Activated CD4-positive, alpha-beta memory T cell treated with anti-CD3 and anti-CD28 coated beads for 36 hours (primary cell): ENCODE measurements around the gene PPM1M. TPM values are rescaled to one million over a fixed set of nuclear protein-coding genes. Genes with fewer than 3 reads are reported as not detected.

Source experiments
- CTCF ChIA-PET: fragments of 350-600 bp; sonication (Branson Sonifier 250); formaldehyde crosslinking; loops from one replicate; lab custom pipeline; 2021; ENCODE audit warnings: antibody characterized with exemption, inconsistent platforms; lab: Charles Lee
- POLR2A ChIA-PET: fragments of 350-600 bp; sonication (Branson Sonifier 250); formaldehyde crosslinking; loops from one replicate; lab custom pipeline; 2021; ENCODE audit warnings: antibody characterized with exemption; lab: Charles Lee
- DNase-seq: peaks from one replicate; pipeline ENCODE4 v3.0.0-alpha.2; 2020
- H3K27ac Mint-ChIP-seq: one replicate; pipeline ENCODE4 v1.8.0; 2021; ENCODE audit warnings: mixed read lengths
- H3K27me3 Mint-ChIP-seq: one replicate; pipeline ENCODE4 v1.8.0; 2021; ENCODE audit warnings: mixed read lengths
- H3K36me3 Mint-ChIP-seq: one replicate; pipeline ENCODE4 v1.8.0; 2021; ENCODE audit warnings: mixed read lengths
- H3K4me1 Mint-ChIP-seq: one replicate; pipeline ENCODE4 v1.8.0; 2021; ENCODE audit warnings: low read depth, mixed read lengths
- H3K4me3 Mint-ChIP-seq: one replicate; pipeline ENCODE4 v1.8.0; 2021; ENCODE audit warnings: mild to moderate bottlenecking, mixed read lengths
- H3K9me3 Mint-ChIP-seq: one replicate; pipeline ENCODE4 v1.8.0; 2021; ENCODE audit warnings: mixed read lengths
- intact Hi-C: fragments of 100-400 bp; cut with micrococcal nuclease; formaldehyde crosslinking; loops from one replicate; pipeline ENCODE4 v1.15.1; 2023
- total RNA-seq, 2 experiments: library from RNA; stranded (reverse); gene quantifications; one replicate each; pipeline ENCODE4 v1.2.3, GENCODE V29; 2021

PPM1M gene
- total RNA-seq, 2 experiments from 2014 or later: 111 TPM

- ChIA-PET CTCF (interaction anchor here (0.6 to 8.8 kb wide), 37 partner anchors 9 to 216 kb away, joined by 3 to 136 read pairs (median 5); partner anchors contain the start of genes GLYCTK, PPM1M and WDR82), POLR2A (interaction anchor here (1.2 to 2.6 kb wide), 6 partner anchors 8 to 52 kb away, joined by 3 to 16 read pairs (median 5); partner anchors contain the start of gene WDR82)
- H3K36me3 Mint-ChIP-seq: peaks cover 37% of the 10 kb centered on the region
Measured at GRCh38 chr3:52231502-52232278, 13.9 kb upstream of the PPM1M start.

GRCh38 chr3:52232279-52233107 lies 13.1 kb upstream of the PPM1M start:
- Mint-ChIP-seq H3K4me3 (no peak overlapping the region), H3K27me3 (no peaks in the 10 kb centered on the region), H3K27ac (peak overlapping the region; percentile 38), H3K36me3 (peaks cover 37% of the 10 kb centered on the region), H3K9me3 (no peaks in the 10 kb centered on the region), H3K4me1 (peaks cover 41% of the 10 kb centered on the region)
- POLR2A ChIA-PET: interaction anchor here (1.4 to 2.6 kb wide), 5 partner anchors 12 to 51 kb away, joined by 3 to 16 read pairs (median 6); partner anchors contain the start of gene WDR82
- intact Hi-C loops: no loop called here
- CTCF ChIA-PET: interaction anchor here (0.6 to 8.8 kb wide), 30 partner anchors 9 to 215 kb away, joined by 3 to 136 read pairs (median 6); partner anchors contain the start of genes GLYCTK, PPM1M and WDR82
- peak; percentile 64 for DNase-seq

More at GRCh38 chr3:52231502-52232278, 13.9 kb upstream of the PPM1M start:
- DNase-seq: peak; percentile 90
- Mint-ChIP-seq H3K4me1 (peaks cover 37% of the 10 kb centered on the region), H3K27me3 (no peaks in the 10 kb centered on the region), H3K9me3 (no peaks in the 10 kb centered on the region), H3K27ac (peak overlapping the region; percentile 73), H3K4me3 (no peak overlapping the region)
- intact Hi-C loops: loop anchor here (1.0 kb wide), 1 partner anchor 108 kb away; no protein-coding TSS in a partner anchor

GRCh38 chr3:52233108-52233591 lies 12.4 kb upstream of the PPM1M start:
- POLR2A ChIA-PET: interaction anchor here (1.8 to 2.6 kb wide), 2 partner anchors 20 to 46 kb away, joined by 6 to 16 read pairs; partner anchors contain the start of gene WDR82
- no peak for DNase-seq
- H3K4me3 Mint-ChIP-seq: no peak overlapping the region

DNA sequence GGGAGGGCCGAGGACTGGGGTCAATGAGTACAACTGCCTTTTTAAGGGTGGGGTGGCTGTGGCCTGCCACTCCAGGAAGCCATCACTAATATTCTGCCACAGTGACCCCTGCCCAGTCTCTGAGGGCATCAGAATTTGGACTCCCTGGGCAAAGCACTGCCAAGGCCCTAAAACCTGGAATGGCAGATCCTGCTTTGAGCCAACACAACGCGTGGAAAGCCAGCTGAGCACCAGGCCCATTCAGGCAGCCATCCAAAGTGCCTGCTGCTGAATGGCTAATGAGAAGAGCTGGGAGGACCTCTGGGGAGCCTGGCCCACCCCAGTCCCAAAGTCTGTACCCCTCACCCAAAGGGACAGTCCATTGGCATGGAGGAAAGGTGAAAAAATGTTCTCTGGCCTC lies 11.6 kb upstream of the PPM1M start:
- H3K36me3 Mint-ChIP-seq: peaks cover 42% of the 10 kb centered on the region
- H3K27ac Mint-ChIP-seq: peak overlapping the region; percentile 74
- intact Hi-C loops: no loop called here
- ChIA-PET POLR2A (interaction anchor here (1.1 kb wide), 1 partner anchor 14 kb away, joined by 3 read pairs; no protein-coding TSS in a partner anchor), CTCF (interaction anchor here (1.3 to 11.6 kb wide), 5 partner anchors 8 to 105 kb away, joined by 3 to 148 read pairs (median 61); partner anchors contain the start of genes TLR9 and WDR82)
- H3K9me3 Mint-ChIP-seq: no peaks in the 10 kb centered on the region
- no peaks in the 10 kb centered on the region for H3K27me3 Mint-ChIP-seq
- no peak overlapping the region for H3K4me3 Mint-ChIP-seq
- no peak for DNase-seq
- peaks cover 50% of the 10 kb centered on the region for H3K4me1 Mint-ChIP-seq

More at GRCh38 chr3:52233108-52233591, 12.4 kb upstream of the PPM1M start:
- H3K27me3 Mint-ChIP-seq: no peaks in the 10 kb centered on the region
- H3K27ac Mint-ChIP-seq: no peak overlapping the region
- intact Hi-C loops: no loop called here
- peaks cover 46% of the 10 kb centered on the region for H3K4me1 Mint-ChIP-seq
- CTCF ChIA-PET: interaction anchor here (1.1 to 8.8 kb wide), 18 partner anchors 7 to 214 kb away, joined by 3 to 136 read pairs (median 14); partner anchors contain the start of genes GLYCTK, PPM1M, TLR9 and WDR82
- no peaks in the 10 kb centered on the region for H3K9me3 Mint-ChIP-seq
- H3K36me3 Mint-ChIP-seq: peaks cover 37% of the 10 kb centered on the region

GRCh38 chr3:52234516-52235447 lies 10.8 kb upstream of the PPM1M start:
- ChIA-PET CTCF (interaction anchor here (0.5 to 11.6 kb wide), 6 partner anchors 9 to 104 kb away, joined by 3 to 148 read pairs (median 32); partner anchors contain the start of genes TLR9 and WDR82), POLR2A (interaction anchor here (1.1 kb wide), 3 partner anchors 11 to 43 kb away, joined by 3 to 5 read pairs (median 4); partner anchors contain the start of genes PPM1M and WDR82)
- intact Hi-C loops: no loop called here
- H3K9me3 Mint-ChIP-seq: no peaks in the 10 kb centered on the region
- H3K4me1 Mint-ChIP-seq: peaks cover 50% of the 10 kb centered on the region
- peaks cover 43% of the 10 kb centered on the region for H3K36me3 Mint-ChIP-seq
- H3K4me3 Mint-ChIP-seq: no peak overlapping the region
- no peak for DNase-seq
- H3K27me3 Mint-ChIP-seq: no peaks in the 10 kb centered on the region
- peak overlapping the region; percentile 74 for H3K27ac Mint-ChIP-seq

GRCh38 chr3:52236424-52236886 lies 9.1 kb upstream of the PPM1M start:
- Mint-ChIP-seq H3K4me1 (peaks cover 62% of the 10 kb centered on the region), H3K36me3 (peaks cover 42% of the 10 kb centered on the region), H3K27me3 (no peaks in the 10 kb centered on the region), H3K27ac (peak overlapping the region; percentile 62), H3K9me3 (no peaks in the 10 kb centered on the region), H3K4me3 (peak overlapping the region; percentile 26)
- intact Hi-C loops: no loop called here
- ChIA-PET CTCF (interaction anchor here (1.0 to 11.6 kb wide), 5 partner anchors 16 to 103 kb away, joined by 3 to 148 read pairs (median 61); partner anchors contain the start of gene WDR82), POLR2A (interaction anchor here (1.1 to 2.3 kb wide), 2 partner anchors 10 to 42 kb away, joined by 5 to 14 read pairs; partner anchors contain the start of genes PPM1M and WDR82)
- no peak for DNase-seq

GRCh38 chr3:52237006-52237656 lies 8.4 kb upstream of the PPM1M start:
- H3K4me3 Mint-ChIP-seq: peak overlapping the region; percentile 60
- peaks cover 38% of the 10 kb centered on the region for H3K36me3 Mint-ChIP-seq
- no peaks in the 10 kb centered on the region for H3K9me3 Mint-ChIP-seq
- CTCF ChIA-PET: interaction anchor here (0.8 to 11.6 kb wide), 6 partner anchors 11 to 102 kb away, joined by 3 to 148 read pairs (median 36); partner anchors contain the start of gene WDR82
- POLR2A ChIA-PET: interaction anchor here (1.0 to 8.7 kb wide), 4 partner anchors 9 to 51 kb away, joined by 3 to 87 read pairs (median 12); partner anchors contain the start of genes GLYCTK and WDR82
- DNase-seq: no peak
- intact Hi-C loops: no loop called here
- H3K4me1 Mint-ChIP-seq: peaks cover 61% of the 10 kb centered on the region
- H3K27me3 Mint-ChIP-seq: no peaks in the 10 kb centered on the region
- H3K27ac Mint-ChIP-seq: peak overlapping the region; percentile 69

DNA sequence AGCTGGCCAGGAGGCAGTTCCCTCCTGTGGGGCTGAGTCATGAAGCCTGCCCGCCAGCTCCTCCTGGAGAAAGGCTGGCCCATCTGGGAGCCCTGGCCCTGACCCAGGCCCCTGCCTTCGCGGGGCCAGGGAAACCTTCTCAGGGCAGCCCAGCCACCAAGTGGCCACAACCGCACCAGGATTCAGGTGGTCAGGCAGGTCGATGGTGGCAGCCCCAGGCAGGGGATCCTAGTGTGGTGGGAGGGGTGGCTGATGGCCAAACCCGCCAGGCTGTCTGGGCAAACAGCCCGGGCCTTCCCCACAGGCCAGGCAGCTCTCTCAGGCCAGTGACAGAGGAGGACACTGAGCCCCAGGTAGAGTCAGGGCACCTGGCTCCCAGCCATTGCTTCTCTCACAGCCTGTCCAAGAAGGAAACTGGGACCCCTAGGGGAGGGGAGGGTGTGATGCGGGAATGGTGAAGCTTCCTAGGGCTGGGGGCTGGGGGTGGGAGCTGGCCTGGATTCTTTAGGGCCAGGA lies 7.8 kb upstream of the PPM1M start:
- H3K27me3 Mint-ChIP-seq: no peaks in the 10 kb centered on the region
- ChIA-PET POLR2A (interaction anchor here (0.8 to 8.7 kb wide), 6 partner anchors 9 to 50 kb away, joined by 3 to 87 read pairs (median 8); partner anchors contain the start of genes GLYCTK and WDR82), CTCF (interaction anchor here (0.8 to 11.6 kb wide), 6 partner anchors 11 to 101 kb away, joined by 4 to 148 read pairs (median 10); partner anchors contain the start of gene WDR82)
- peaks cover 61% of the 10 kb centered on the region for H3K4me1 Mint-ChIP-seq
- no peaks in the 10 kb centered on the region for H3K9me3 Mint-ChIP-seq
- peak overlapping the region; percentile 99 for H3K4me3 Mint-ChIP-seq
- DNase-seq: no peak
- H3K36me3 Mint-ChIP-seq: peaks cover 35% of the 10 kb centered on the region
- peak overlapping the region; percentile 97 for H3K27ac Mint-ChIP-seq
- intact Hi-C loops: no loop called here

- no peaks in the 10 kb centered on the region for H3K27me3 Mint-ChIP-seq
- CTCF ChIA-PET: interaction anchor here (0.7 to 11.6 kb wide), 8 partner anchors 10 to 101 kb away, joined by 3 to 148 read pairs (median 8); partner anchors contain the start of gene WDR82
- peak overlapping the region; percentile 99 for H3K4me3 Mint-ChIP-seq
- H3K27ac Mint-ChIP-seq: peak overlapping the region; percentile 97
- intact Hi-C loops: no loop called here
- peaks cover 2% of the 10 kb centered on the region for H3K9me3 Mint-ChIP-seq
- peaks cover 34% of the 10 kb centered on the region for H3K36me3 Mint-ChIP-seq
- no peak for DNase-seq
- POLR2A ChIA-PET: interaction anchor here (0.8 to 8.7 kb wide), 10 partner anchors 8 to 50 kb away, joined by 3 to 87 read pairs (median 6); partner anchors contain the start of genes GLYCTK and WDR82
- peaks cover 65% of the 10 kb centered on the region for H3K4me1 Mint-ChIP-seq
Measured at GRCh38 chr3:52238193-52238760, 7.3 kb upstream of the PPM1M start.
